ENCODE results near the gene BNC2. TPM values are rescaled to one million over a fixed set of nuclear protein-coding genes. Genes with fewer than 3 reads are reported as not detected.

The BNC2 gene
- total and polyA plus RNA-seq, 2 of the 4 experiments (the other 2 are of a cell fraction) = 15.5 to 45.2 TPM

DNA sequence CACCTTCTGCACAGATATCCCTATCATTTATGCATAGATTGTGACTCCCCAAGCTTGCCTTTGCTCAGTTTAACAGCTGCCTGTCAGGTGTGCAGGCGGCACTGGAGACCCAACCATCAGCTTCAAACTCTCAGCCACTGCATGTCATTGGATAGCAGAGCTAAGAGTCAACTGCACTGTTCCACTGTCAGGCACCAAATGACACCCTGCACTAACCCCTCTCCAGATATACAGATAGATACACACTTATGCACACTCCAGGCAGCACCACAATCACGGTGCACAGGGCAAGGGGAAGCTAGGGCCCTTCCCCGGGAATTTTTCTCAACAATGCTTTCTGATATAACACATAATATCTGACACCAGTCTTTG lies 142.3 kb downstream of the BNC2 start:
- H3K56ac ChIP-seq (ENCODE audit: extremely low read depth, insufficient read depth, low read length) = peak overlapping the region; percentile 92
- peak overlapping the region; percentile 92 for H3K27ac ChIP-seq (ENCODE audit: insufficient read depth, low read length)
- peak overlapping the region; percentile 14 to 93 for H4K8ac ChIP-seq (ENCODE audit: low read depth in 2 of 2, low read length in 2 of 2)
- peaks cover 0 to 40% of the 10 kb centered on the region in 2 experiments for H3K79me1 ChIP-seq (ENCODE audit: low read depth in 1 of 2, low read length in 2 of 2)
- peak overlapping the region; percentile 48 for H2AK9ac ChIP-seq (replicated peaks; ENCODE audit: low read depth, low read length, poor library complexity)
- peak overlapping the region; percentile 95 for H2BK5ac ChIP-seq (ENCODE audit: low read depth, low read length, poor library complexity, severe bottlenecking)
- WGBS, 2 experiments (ENCODE audit: extremely low coverage in 2 of 2, insufficient read length in 1 of 2) = 71% methylated on average over 1 of the region's 3 CpGs; no CpG with 5 or more reads in 1 of the 2 experiments
- peak overlapping the region; percentile 62 for H3K4me3 ChIP-seq (ENCODE audit: insufficient read depth, low read depth, low read length)
- no peaks in the 10 kb centered on the region for H4K20me1 ChIP-seq (ENCODE audit: insufficient read depth, low read length)
- in situ Hi-C loops (cut with MboI; ENCODE audit: low sequenced_read_pairs) (no loop called here), intact Hi-C loops (cut with micrococcal nuclease) (loop anchor here (5.0 to 10.0 kb wide), 6 partner anchors 99 to 737 kb away; no protein-coding TSS in a partner anchor), dilution Hi-C loops (cut with HindIII; ENCODE audit: low sequenced_read_pairs, unreplicated experiment) (no loop called here)
- TF ChIP-seq, protein P1, sequence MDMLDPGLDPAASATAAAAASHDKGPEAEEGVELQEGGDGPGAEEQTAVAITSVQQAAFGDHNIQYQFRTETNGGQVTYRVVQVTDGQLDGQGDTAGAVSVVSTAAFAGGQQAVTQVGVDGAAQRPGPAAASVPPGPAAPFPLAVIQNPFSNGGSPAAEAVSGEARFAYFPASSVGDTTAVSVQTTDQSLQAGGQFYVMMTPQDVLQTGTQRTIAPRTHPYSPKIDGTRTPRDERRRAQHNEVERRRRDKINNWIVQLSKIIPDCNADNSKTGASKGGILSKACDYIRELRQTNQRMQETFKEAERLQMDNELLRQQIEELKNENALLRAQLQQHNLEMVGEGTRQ (IDR thresholded peaks at IDR 0.05; ENCODE audit: low read depth, low read length) = no peak
- TF ChIP-seq RCOR1 (IDR thresholded peaks at IDR 0.05; ENCODE audit: insufficient replicate concordance, low read length) = no peak
- TF ChIP-seq, protein P2, sequence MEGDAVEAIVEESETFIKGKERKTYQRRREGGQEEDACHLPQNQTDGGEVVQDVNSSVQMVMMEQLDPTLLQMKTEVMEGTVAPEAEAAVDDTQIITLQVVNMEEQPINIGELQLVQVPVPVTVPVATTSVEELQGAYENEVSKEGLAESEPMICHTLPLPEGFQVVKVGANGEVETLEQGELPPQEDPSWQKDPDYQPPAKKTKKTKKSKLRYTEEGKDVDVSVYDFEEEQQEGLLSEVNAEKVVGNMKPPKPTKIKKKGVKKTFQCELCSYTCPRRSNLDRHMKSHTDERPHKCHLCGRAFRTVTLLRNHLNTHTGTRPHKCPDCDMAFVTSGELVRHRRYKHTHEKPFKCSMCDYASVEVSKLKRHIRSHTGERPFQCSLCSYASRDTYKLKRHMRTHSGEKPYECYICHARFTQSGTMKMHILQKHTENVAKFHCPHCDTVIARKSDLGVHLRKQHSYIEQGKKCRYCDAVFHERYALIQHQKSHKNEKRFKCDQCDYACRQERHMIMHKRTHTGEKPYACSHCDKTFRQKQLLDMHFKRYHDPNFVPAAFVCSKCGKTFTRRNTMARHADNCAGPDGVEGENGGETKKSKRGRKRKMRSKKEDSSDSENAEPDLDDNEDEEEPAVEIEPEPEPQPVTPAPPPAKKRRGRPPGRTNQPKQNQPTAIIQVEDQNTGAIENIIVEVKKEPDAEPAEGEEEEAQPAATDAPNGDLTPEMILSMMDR (conservative IDR thresholded peaks at IDR 0.05; ENCODE audit: low read depth, low read length) = no peak
- TF ChIP-seq MAFK (IDR thresholded peaks at IDR 0.05; ENCODE audit: low read depth, low read length) = no peak
- TF ChIP-seq RAD21 (IDR thresholded peaks at IDR 0.05; ENCODE audit: low read length) = no peak
- TF ChIP-seq CHD1 (IDR thresholded peaks at IDR 0.05; ENCODE audit: low read depth, low read length) = no peak
- no peak for TF ChIP-seq NFE2L2 (IDR thresholded peaks at IDR 0.05; ENCODE audit: low read depth, low read length)
- no peak for TF ChIP-seq MXI1 (IDR thresholded peaks at IDR 0.05; ENCODE audit: borderline replicate concordance, low read depth, low read length)
- no peak for TF ChIP-seq POLR2A (IDR thresholded peaks at IDR 0.05; ENCODE audit: low read depth, low read length)
- peak overlapping the region; percentile 88 for H4K5ac ChIP-seq (ENCODE audit: low read depth, low read length)
- peak overlapping the region; percentile 95 for H3K14ac ChIP-seq (replicated peaks; ENCODE audit: low read depth, low read length)
- H3K23ac ChIP-seq (ENCODE audit: low read depth, low read length) = peak overlapping the region; percentile 98
- H3K36me3 ChIP-seq (ENCODE audit: control insufficient read depth, insufficient read depth, low read length) = no peaks in the 10 kb centered on the region
- peaks cover 10% of the 10 kb centered on the region for H3K4me1 ChIP-seq (ENCODE audit: control insufficient read depth, insufficient read depth, low read length)
- H2BK120ac ChIP-seq (ENCODE audit: low read depth, low read length) = peak overlapping the region; percentile 89
- peak overlapping the region; percentile 75 for H2BK20ac ChIP-seq (ENCODE audit: low read depth, low read length)
- H3K27me3 ChIP-seq (ENCODE audit: control insufficient read depth, insufficient read depth, low read length) = no peaks in the 10 kb centered on the region
- peaks cover 2% of the 10 kb centered on the region; the same call in 1 of the 2 replicates for H3K9me1 ChIP-seq (ENCODE audit: insufficient read depth, low read length)
- peak overlapping the region; percentile 90 for H3K4me2 ChIP-seq (ENCODE audit: low read depth, low read length)
- H3K18ac ChIP-seq (ENCODE audit: low read depth, low read length) = peak overlapping the region; percentile 92; the same call in 1 of the 2 replicates
- peak overlapping the region; percentile 49 for H2AFZ ChIP-seq (replicated peaks; ENCODE audit: low read length, poor library complexity)
- BruUV-seq (replicated peaks) = no TSS peak
- H3K4ac ChIP-seq (ENCODE audit: low read depth, low read length) = peak overlapping the region; percentile 94
- peak overlapping the region; percentile 94 for H4K91ac ChIP-seq (ENCODE audit: insufficient read depth, low read depth, low read length)
- CTCF ChIA-PET = no interaction called here
- POLR2A ChIA-PET (ENCODE audit: unreplicated experiment) = interaction anchor here (0.6 to 1.5 kb wide), 2 partner anchors 101 to 140 kb away, joined by 3 read pairs; no protein-coding TSS in a partner anchor
- H2AK5ac ChIP-seq (ENCODE audit: low read depth, low read length) = peak overlapping the region; percentile 90
- H3K9me3 ChIP-seq (ENCODE audit: control insufficient read depth, insufficient read depth, low read length) = no peaks in the 10 kb centered on the region
- DNase-seq = peak; percentile 27
- peak overlapping the region; percentile 98 for H3K9ac ChIP-seq (ENCODE audit: low read depth, low read length)
- ATAC-seq (ENCODE audit: low read depth) = peak; percentile 9; the same call in 1 of the 2 replicates
- peak overlapping the region; percentile 92; the same call in 1 of the 3 replicates for H2BK15ac ChIP-seq (ENCODE audit: low read depth, low read length)
